Measurements from ENCODE around the gene ETS1. TPM values are rescaled to one million over a fixed set of nuclear protein-coding genes. Genes with fewer than 3 reads are reported as not detected.

ETS1 gene
- total RNA-seq, 1 donor = 35.5 TPM

DNA sequence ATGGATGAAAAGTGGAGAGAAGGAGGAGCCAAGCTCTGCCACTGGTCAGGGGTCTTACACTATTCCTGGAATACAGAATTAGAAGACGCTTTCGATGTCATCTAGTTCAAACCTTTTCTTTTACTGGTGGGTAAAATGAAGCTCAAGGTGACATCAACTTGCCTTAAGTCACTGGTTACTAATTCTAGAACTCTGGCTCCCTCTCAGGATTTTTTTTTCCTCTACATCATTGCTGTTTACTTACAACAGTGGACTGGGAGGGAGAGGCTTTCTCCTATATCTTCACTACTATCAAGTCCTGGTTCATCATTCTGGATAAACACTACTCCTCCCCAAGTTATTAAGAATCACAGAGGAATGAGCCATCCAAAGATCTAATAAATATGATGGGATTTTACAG is 82.9 kb downstream of the ETS1 start:
- TF ChIP-seq, protein P1, sequence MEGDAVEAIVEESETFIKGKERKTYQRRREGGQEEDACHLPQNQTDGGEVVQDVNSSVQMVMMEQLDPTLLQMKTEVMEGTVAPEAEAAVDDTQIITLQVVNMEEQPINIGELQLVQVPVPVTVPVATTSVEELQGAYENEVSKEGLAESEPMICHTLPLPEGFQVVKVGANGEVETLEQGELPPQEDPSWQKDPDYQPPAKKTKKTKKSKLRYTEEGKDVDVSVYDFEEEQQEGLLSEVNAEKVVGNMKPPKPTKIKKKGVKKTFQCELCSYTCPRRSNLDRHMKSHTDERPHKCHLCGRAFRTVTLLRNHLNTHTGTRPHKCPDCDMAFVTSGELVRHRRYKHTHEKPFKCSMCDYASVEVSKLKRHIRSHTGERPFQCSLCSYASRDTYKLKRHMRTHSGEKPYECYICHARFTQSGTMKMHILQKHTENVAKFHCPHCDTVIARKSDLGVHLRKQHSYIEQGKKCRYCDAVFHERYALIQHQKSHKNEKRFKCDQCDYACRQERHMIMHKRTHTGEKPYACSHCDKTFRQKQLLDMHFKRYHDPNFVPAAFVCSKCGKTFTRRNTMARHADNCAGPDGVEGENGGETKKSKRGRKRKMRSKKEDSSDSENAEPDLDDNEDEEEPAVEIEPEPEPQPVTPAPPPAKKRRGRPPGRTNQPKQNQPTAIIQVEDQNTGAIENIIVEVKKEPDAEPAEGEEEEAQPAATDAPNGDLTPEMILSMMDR (IDR thresholded peaks at IDR 0.05; ENCODE audit: insufficient read depth, low read length) = no peak
- no peak for DNase-seq (ENCODE audit: low read depth)
- H3K4me3 ChIP-seq (ENCODE audit: low read depth, low read length) = no peak overlapping the region

- H3K4me3 ChIP-seq (ENCODE audit: low read depth, low read length) = no peak overlapping the region
- TF ChIP-seq, protein P1 (IDR thresholded peaks at IDR 0.05; ENCODE audit: insufficient read depth, low read length) = no peak
- DNase-seq (ENCODE audit: low read depth) = peak; percentile 68
Observed at GRCh38 chr11:128503245-128503991, 83.9 kb downstream of the ETS1 start.

GRCh38 chr11:128502726-128503125 is 84.6 kb downstream of the ETS1 start:
- no peak overlapping the region for H3K4me3 ChIP-seq (ENCODE audit: low read depth, low read length)
- TF ChIP-seq, protein P1 (IDR thresholded peaks at IDR 0.05; ENCODE audit: insufficient read depth, low read length) = no peak
- DNase-seq (ENCODE audit: low read depth) = peak; percentile 49

DNA sequence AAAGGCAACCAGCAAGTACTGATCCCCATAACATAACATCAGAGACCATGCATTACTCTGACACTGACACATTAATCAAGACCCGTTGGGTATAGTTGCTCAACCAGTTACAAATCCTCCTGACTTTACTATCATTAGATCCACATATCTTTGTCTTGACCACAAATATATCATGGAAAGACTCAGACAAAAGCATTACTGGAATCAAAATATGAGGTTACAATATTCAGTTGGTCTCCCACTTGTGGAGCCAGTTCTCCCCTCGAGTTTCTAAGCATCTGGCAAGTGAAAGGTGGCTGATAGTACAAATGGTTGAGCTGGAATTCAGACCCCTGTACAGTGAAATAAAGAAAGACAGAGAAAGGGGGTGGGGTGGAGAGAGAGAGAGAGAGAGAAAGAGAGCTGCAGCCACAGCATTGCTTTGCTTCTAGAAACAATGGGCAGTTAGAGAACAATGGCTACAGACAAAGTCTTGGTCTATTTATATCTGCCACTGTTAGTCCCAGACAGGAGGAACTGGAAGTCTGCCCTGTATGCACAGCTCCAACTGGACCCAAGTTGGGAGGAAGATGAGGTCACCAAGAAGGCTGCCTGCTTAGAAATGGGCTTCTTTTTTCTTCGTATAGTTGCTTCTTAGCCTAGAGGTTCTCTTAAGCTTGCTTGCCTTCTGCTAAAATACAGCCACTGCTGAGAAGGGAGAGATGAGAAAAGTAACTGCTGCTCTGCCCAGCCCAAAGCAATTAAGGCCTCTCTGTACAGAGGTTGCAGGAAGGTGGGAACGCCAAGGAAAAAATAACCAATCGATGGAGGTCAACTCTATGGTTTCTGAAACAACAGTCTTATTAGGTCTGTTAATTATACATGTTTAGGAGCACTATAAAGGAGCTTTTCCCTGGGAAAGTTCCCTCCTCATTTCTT is 85.5 kb downstream of the ETS1 start:
- TF ChIP-seq, protein P1 (IDR thresholded peaks at IDR 0.05; ENCODE audit: insufficient read depth, low read length) = no peak
- H3K4me3 ChIP-seq (ENCODE audit: low read depth, low read length) = peak overlapping the region; percentile 29
- DNase-seq (ENCODE audit: low read depth) = peak; percentile 97

DNA sequence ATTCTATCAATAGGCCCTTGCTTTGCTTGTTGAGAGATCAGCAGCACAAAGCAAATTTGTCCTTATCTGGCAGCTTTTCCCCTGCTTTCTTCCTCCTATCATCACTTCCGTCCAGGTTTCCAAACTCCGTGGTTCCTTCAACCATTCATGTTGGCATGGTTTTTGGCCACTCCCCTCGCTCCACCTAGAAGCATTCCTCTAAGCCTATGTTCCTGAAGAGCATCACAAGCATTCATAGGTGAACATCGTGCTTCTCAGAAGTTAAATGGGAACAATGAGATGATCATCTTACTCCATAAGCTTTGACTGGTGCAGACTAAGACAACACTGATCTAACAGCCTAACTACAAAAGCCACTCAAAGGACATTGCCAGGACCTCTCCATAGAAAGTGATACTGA is 86.3 kb downstream of the ETS1 start:
- TF ChIP-seq, protein P1 (IDR thresholded peaks at IDR 0.05; ENCODE audit: insufficient read depth, low read length) = no peak
- no peak overlapping the region for H3K4me3 ChIP-seq (ENCODE audit: low read depth, low read length)
- DNase-seq (ENCODE audit: low read depth) = no peak

GRCh38 chr11:128500493-128500892 is 86.9 kb downstream of the ETS1 start:
- no peak for DNase-seq (ENCODE audit: low read depth)
- TF ChIP-seq, protein P1 (IDR thresholded peaks at IDR 0.05; ENCODE audit: insufficient read depth, low read length) = no peak

More at GRCh38 chr11:128500493-128500892, 86.9 kb downstream of the ETS1 start:
- H3K4me3 ChIP-seq (ENCODE audit: low read depth, low read length) = no peak overlapping the region

Data from fibroblast of the aortic adventitia (primary cell).